IPS-15b (cell line): ENCODE measurements around the gene BTBD16.

ENCODE experiments used
- H3K27me3 ChIP-seq: one replicate; pipeline ENCODE4 v1.6.1; 2013; ENCODE audit warnings: low read length; ENCODE audit not compliant: control insufficient read depth, insufficient read depth
- H3K36me3 ChIP-seq: one replicate; pipeline ENCODE4 v1.6.1; 2013; ENCODE audit warnings: low read length; ENCODE audit not compliant: control insufficient read depth, insufficient read depth
- H3K4me1 ChIP-seq: one replicate; pipeline ENCODE4 v1.6.1; 2013; ENCODE audit warnings: mild to moderate bottlenecking, low read length; ENCODE audit not compliant: control insufficient read depth, insufficient read depth
- H3K4me3 ChIP-seq: one replicate; pipeline ENCODE4 v1.5.1; 2013; ENCODE audit warnings: low read depth, low read length
- H3K9ac ChIP-seq: one replicate; pipeline ENCODE4 v1.6.1; 2013; ENCODE audit warnings: low read depth, mild to moderate bottlenecking, low read length
- H3K9me3 ChIP-seq: one replicate; pipeline ENCODE4 v1.6.1; 2013; ENCODE audit warnings: mild to moderate bottlenecking, low read length; ENCODE audit not compliant: control insufficient read depth, insufficient read depth

Gene BTBD16

GRCh38 chr10:122308417-122309141 is 37.5 kb downstream of the BTBD16 start:
- Histone ChIP-seq H3K4me3 (no peak overlapping the region), H3K9me3 (no peaks in the 10 kb centered on the region), H3K27me3 (no peaks in the 10 kb centered on the region), H3K9ac (no peak overlapping the region), H3K36me3 (no peaks in the 10 kb centered on the region), H3K4me1 (no peaks in the 10 kb centered on the region)

GRCh38 chr10:122310311-122311050 is 39.4 kb downstream of the BTBD16 start:
- H3K4me1 ChIP-seq, result no peaks in the 10 kb centered on the region
- no peaks in the 10 kb centered on the region for H3K9me3 ChIP-seq
- no peak overlapping the region for H3K4me3 ChIP-seq
- H3K9ac ChIP-seq, result no peak overlapping the region
- H3K36me3 ChIP-seq, result no peaks in the 10 kb centered on the region
- no peaks in the 10 kb centered on the region for H3K27me3 ChIP-seq

GRCh38 chr10:122311051-122311410 is 39.9 kb downstream of the BTBD16 start:
- Histone ChIP-seq H3K27me3 (no peaks in the 10 kb centered on the region), H3K4me1 (no peaks in the 10 kb centered on the region), H3K4me3 (no peak overlapping the region), H3K9me3 (no peaks in the 10 kb centered on the region), H3K9ac (no peak overlapping the region), H3K36me3 (no peaks in the 10 kb centered on the region)

- H3K9ac ChIP-seq, result no peak overlapping the region
- H3K36me3 ChIP-seq, result no peaks in the 10 kb centered on the region
- H3K27me3 ChIP-seq, result no peaks in the 10 kb centered on the region
- H3K4me3 ChIP-seq, result no peak overlapping the region
- H3K4me1 ChIP-seq, result no peaks in the 10 kb centered on the region
- H3K9me3 ChIP-seq, result no peaks in the 10 kb centered on the region
Measured at GRCh38 chr10:122311716-122312115, 40.6 kb downstream of the BTBD16 start.

- no peak overlapping the region for H3K4me3 ChIP-seq
- no peaks in the 10 kb centered on the region for H3K36me3 ChIP-seq
- no peaks in the 10 kb centered on the region for H3K9me3 ChIP-seq
- H3K27me3 ChIP-seq, result no peaks in the 10 kb centered on the region
- H3K4me1 ChIP-seq, result no peaks in the 10 kb centered on the region
- no peak overlapping the region for H3K9ac ChIP-seq
Measured at GRCh38 chr10:122316224-122316884, 45.3 kb downstream of the BTBD16 start.

GRCh38 chr10:122321960-122322359 is 50.9 kb downstream of the BTBD16 start:
- H3K4me1 ChIP-seq, result no peaks in the 10 kb centered on the region
- no peaks in the 10 kb centered on the region for H3K27me3 ChIP-seq
- H3K9ac ChIP-seq, result no peak overlapping the region
- H3K9me3 ChIP-seq, result no peaks in the 10 kb centered on the region
- no peak overlapping the region for H3K4me3 ChIP-seq
- no peaks in the 10 kb centered on the region for H3K36me3 ChIP-seq

GRCh38 chr10:122323189-122323588 is 52.1 kb downstream of the BTBD16 start:
- Histone ChIP-seq H3K27me3 (no peaks in the 10 kb centered on the region), H3K9me3 (no peaks in the 10 kb centered on the region), H3K9ac (no peak overlapping the region), H3K4me3 (no peak overlapping the region), H3K36me3 (no peaks in the 10 kb centered on the region), H3K4me1 (no peaks in the 10 kb centered on the region)

GRCh38 chr10:122323941-122324675 is 53.0 kb downstream of the BTBD16 start:
- H3K9me3 ChIP-seq, result no peaks in the 10 kb centered on the region
- no peak overlapping the region for H3K9ac ChIP-seq
- no peaks in the 10 kb centered on the region for H3K27me3 ChIP-seq
- H3K4me3 ChIP-seq, result no peak overlapping the region
- H3K4me1 ChIP-seq, result no peaks in the 10 kb centered on the region
- no peaks in the 10 kb centered on the region for H3K36me3 ChIP-seq

GRCh38 chr10:122325235-122325634 is 54.1 kb downstream of the BTBD16 start:
- no peaks in the 10 kb centered on the region for H3K9me3 ChIP-seq
- H3K27me3 ChIP-seq, result no peaks in the 10 kb centered on the region
- no peak overlapping the region for H3K4me3 ChIP-seq
- H3K9ac ChIP-seq, result no peak overlapping the region
- H3K36me3 ChIP-seq, result no peaks in the 10 kb centered on the region
- peaks cover 4% of the 10 kb centered on the region for H3K4me1 ChIP-seq

GRCh38 chr10:122326385-122326784 is 55.3 kb downstream of the BTBD16 start:
- Histone ChIP-seq H3K9me3 (no peaks in the 10 kb centered on the region), H3K4me3 (no peak overlapping the region), H3K27me3 (no peaks in the 10 kb centered on the region), H3K4me1 (peaks cover 4% of the 10 kb centered on the region), H3K9ac (no peak overlapping the region), H3K36me3 (no peaks in the 10 kb centered on the region)

- H3K4me1 ChIP-seq, result peaks cover 4% of the 10 kb centered on the region
- H3K9me3 ChIP-seq, result no peaks in the 10 kb centered on the region
- H3K9ac ChIP-seq, result no peak overlapping the region
- H3K4me3 ChIP-seq, result no peak overlapping the region
- no peaks in the 10 kb centered on the region for H3K36me3 ChIP-seq
- H3K27me3 ChIP-seq, result no peaks in the 10 kb centered on the region
Measured at GRCh38 chr10:122326806-122327205, 55.7 kb downstream of the BTBD16 start.
